ENCODE results near the gene EPHA2. TPM values are rescaled to one million over a fixed set of nuclear protein-coding genes. Genes with fewer than 3 reads are reported as not detected.

Gene EPHA2
- total RNA-seq, 1 experiment from 2014 or later, result 130 TPM

- DNase-seq, result no peak
- Mint-ChIP-seq H3K27ac (ENCODE audit: unreplicated experiment) (no peak overlapping the region), H3K4me3 (ENCODE audit: low read depth, unreplicated experiment) (no peak overlapping the region), H3K27me3 (ENCODE audit: unreplicated experiment) (no peaks in the 10 kb centered on the region), H3K4me1 (ENCODE audit: low read depth, unreplicated experiment) (peaks cover 22% of the 10 kb centered on the region), H3K9me3 (ENCODE audit: low read depth, unreplicated experiment) (no peaks in the 10 kb centered on the region), H3K36me3 (ENCODE audit: insufficient read depth, unreplicated experiment) (no peaks in the 10 kb centered on the region)
- TF ChIP-seq CTCF (IDR thresholded peaks at IDR 0.05; ENCODE audit: unreplicated experiment), result no peak
- CTCF ChIA-PET, result interaction anchor here (0.5 to 1.8 kb wide), 4 partner anchors 62 to 479 kb away, joined by 4 to 6 read pairs (median 6); no protein-coding TSS in a partner anchor
- intact Hi-C loops (cut with micrococcal nuclease; ENCODE audit: unreplicated experiment), result loop anchor here (1.0 kb wide), 1 partner anchor 106 kb away; no protein-coding TSS in a partner anchor
- no TSS peak for BruUV-seq (replicated peaks)
These were observed 74.2 kb downstream of the EPHA2 start for GRCh38 chr1:16081636-16082035.

GRCh38 chr1:16080422-16081150 lies 75.3 kb downstream of the EPHA2 start:
- H3K36me3 Mint-ChIP-seq (ENCODE audit: insufficient read depth, unreplicated experiment), result no peaks in the 10 kb centered on the region
- intact Hi-C loops (cut with micrococcal nuclease; ENCODE audit: unreplicated experiment), result no loop called here
- no TSS peak for BruUV-seq (replicated peaks)
- H3K27me3 Mint-ChIP-seq (ENCODE audit: unreplicated experiment), result no peaks in the 10 kb centered on the region
- H3K9me3 Mint-ChIP-seq (ENCODE audit: low read depth, unreplicated experiment), result no peaks in the 10 kb centered on the region
- no peak for TF ChIP-seq CTCF (IDR thresholded peaks at IDR 0.05; ENCODE audit: unreplicated experiment)
- CTCF ChIA-PET, result interaction anchor here (0.6 to 2.0 kb wide), 2 partner anchors 109 to 156 kb away, joined by 3 to 18 read pairs; partner anchors contain the start of gene CPLANE2
- H3K27ac Mint-ChIP-seq (ENCODE audit: unreplicated experiment), result no peak overlapping the region
- DNase-seq, result no peak
- H3K4me3 Mint-ChIP-seq (ENCODE audit: low read depth, unreplicated experiment), result no peak overlapping the region
- peaks cover 26% of the 10 kb centered on the region for H3K4me1 Mint-ChIP-seq (ENCODE audit: low read depth, unreplicated experiment)

GRCh38 chr1:16078925-16079656 lies 76.8 kb downstream of the EPHA2 start:
- intact Hi-C loops (cut with micrococcal nuclease; ENCODE audit: unreplicated experiment), result loop anchor here (2.0 to 5.0 kb wide), 2 partner anchors 166 to 288 kb away; partner anchors contain the start of gene SZRD1
- H3K36me3 Mint-ChIP-seq (ENCODE audit: insufficient read depth, unreplicated experiment), result no peaks in the 10 kb centered on the region
- no peak overlapping the region for H3K4me3 Mint-ChIP-seq (ENCODE audit: low read depth, unreplicated experiment)
- H3K27me3 Mint-ChIP-seq (ENCODE audit: unreplicated experiment), result no peaks in the 10 kb centered on the region
- H3K9me3 Mint-ChIP-seq (ENCODE audit: low read depth, unreplicated experiment), result no peaks in the 10 kb centered on the region
- no peak overlapping the region for H3K27ac Mint-ChIP-seq (ENCODE audit: unreplicated experiment)
- peak; percentile 73 for TF ChIP-seq CTCF (IDR thresholded peaks at IDR 0.05; ENCODE audit: unreplicated experiment)
- BruUV-seq (replicated peaks), result no TSS peak
- peak; percentile 80 for DNase-seq
- H3K4me1 Mint-ChIP-seq (ENCODE audit: low read depth, unreplicated experiment), result peaks cover 30% of the 10 kb centered on the region
- CTCF ChIA-PET, result interaction anchor here (0.9 to 2.0 kb wide), 9 partner anchors 76 to 284 kb away, joined by 3 to 19 read pairs (median 7); no protein-coding TSS in a partner anchor

GRCh38 chr1:16077406-16078245 lies 78.2 kb downstream of the EPHA2 start:
- DNase-seq, result no peak
- CTCF ChIA-PET, result interaction anchor here (1.9 kb wide), 1 partner anchor 101 kb away, joined by 4 read pairs; no protein-coding TSS in a partner anchor
- no peaks in the 10 kb centered on the region for H3K27me3 Mint-ChIP-seq (ENCODE audit: unreplicated experiment)

More at GRCh38 chr1:16077406-16078245, 78.2 kb downstream of the EPHA2 start:
- BruUV-seq (replicated peaks), result no TSS peak
- Mint-ChIP-seq H3K4me3 (ENCODE audit: low read depth, unreplicated experiment) (no peak overlapping the region), H3K9me3 (ENCODE audit: low read depth, unreplicated experiment) (no peaks in the 10 kb centered on the region), H3K27ac (ENCODE audit: unreplicated experiment) (no peak overlapping the region), H3K4me1 (ENCODE audit: low read depth, unreplicated experiment) (peaks cover 27% of the 10 kb centered on the region), H3K36me3 (ENCODE audit: insufficient read depth, unreplicated experiment) (no peaks in the 10 kb centered on the region)
- intact Hi-C loops (cut with micrococcal nuclease; ENCODE audit: unreplicated experiment), result loop anchor here (2.0 to 5.0 kb wide), 2 partner anchors 167 to 290 kb away; partner anchors contain the start of gene SZRD1
- TF ChIP-seq CTCF (IDR thresholded peaks at IDR 0.05; ENCODE audit: unreplicated experiment), result no peak
